HEK293 (cell line): Measurements from ENCODE around the gene NR3C2.

ENCODE experiments used
- BCL11B ChIP-seq: fragments of 450-650 bp; formaldehyde crosslinking; IDR thresholded peaks from 2 replicates; pipeline ENCODE4 v1.5.1; 2016; ENCODE audit warnings: low read depth, missing biosample characterization, missing genetic modification characterization
- KLF1 ChIP-seq: fragments of 450-650 bp; formaldehyde crosslinking; IDR thresholded peaks from 2 replicates; pipeline ENCODE4 v1.5.1; 2016; ENCODE audit warnings: missing biosample characterization, missing genetic modification characterization
- KLF7 ChIP-seq: fragments of 450-650 bp; formaldehyde crosslinking; IDR thresholded peaks from 2 replicates; pipeline ENCODE4 v1.5.1; 2016; ENCODE audit warnings: missing biosample characterization, missing genetic modification characterization, borderline replicate concordance
- MEIS1 ChIP-seq: sonication (generic); formaldehyde crosslinking; IDR thresholded peaks from 2 replicates; pipeline ENCODE4 v1.8.1; 2022; ENCODE audit warnings: missing genetic modification reagents, mild to moderate bottlenecking, borderline replicate concordance
- PBX3 ChIP-seq: sonication (generic); formaldehyde crosslinking; IDR thresholded peaks from 2 replicates; pipeline ENCODE4 v1.8.1; 2022; ENCODE audit warnings: mild to moderate bottlenecking, moderate library complexity, missing genetic modification reagents
- SETDB1 ChIP-seq: IDR thresholded peaks from one replicate; pipeline ENCODE4 v1.6.1; 2017; ENCODE audit warnings: mild to moderate bottlenecking, low read length, moderate library complexity, mixed read lengths; ENCODE audit not compliant: insufficient read length
- ZBTB48 ChIP-seq: fragments of 450-650 bp; formaldehyde crosslinking; IDR thresholded peaks from 2 replicates; pipeline ENCODE4 v1.5.1; 2016; ENCODE audit warnings: missing biosample characterization, missing genetic modification characterization
- ZBTB8A ChIP-seq: fragments of 450-650 bp; formaldehyde crosslinking; IDR thresholded peaks from 2 replicates; pipeline ENCODE4 v1.5.1; 2016; ENCODE audit warnings: missing biosample characterization, missing genetic modification characterization
- ZFP37 ChIP-seq: fragments of 450-650 bp; formaldehyde crosslinking; IDR thresholded peaks from 2 replicates; pipeline ENCODE4 v1.5.1; 2016; ENCODE audit warnings: missing biosample characterization, missing genetic modification characterization
- ZNF10 ChIP-seq: fragments of 450-650 bp; formaldehyde crosslinking; IDR thresholded peaks from 2 replicates; pipeline ENCODE4 v1.5.1; 2017; ENCODE audit warnings: missing biosample characterization, missing genetic modification characterization
- ZNF157 ChIP-seq: fragments of 450-650 bp; formaldehyde crosslinking; IDR thresholded peaks from 2 replicates; pipeline ENCODE4 v1.5.1; 2016; ENCODE audit warnings: missing biosample characterization, missing genetic modification characterization
- ZNF16 ChIP-seq: fragments of 450-650 bp; formaldehyde crosslinking; IDR thresholded peaks from 2 replicates; pipeline ENCODE4 v1.5.1; 2016; ENCODE audit warnings: low read depth, missing biosample characterization, missing genetic modification characterization
- ZNF174 ChIP-seq: fragments of 450-650 bp; formaldehyde crosslinking; IDR thresholded peaks from 2 replicates; pipeline ENCODE4 v1.5.0; 2017; ENCODE audit warnings: missing biosample characterization, mild to moderate bottlenecking, missing genetic modification characterization
- ZNF175 ChIP-seq: fragments of 450-650 bp; formaldehyde crosslinking; IDR thresholded peaks from 2 replicates; pipeline ENCODE4 v1.5.1; 2016; ENCODE audit warnings: missing biosample characterization, missing genetic modification characterization
- ZNF19 ChIP-seq: fragments of 450-650 bp; formaldehyde crosslinking; IDR thresholded peaks from 2 replicates; pipeline ENCODE4; 2016; ENCODE audit warnings: missing biosample characterization, missing genetic modification characterization, low read depth
- ZNF202 ChIP-seq: fragments of 450-650 bp; formaldehyde crosslinking; IDR thresholded peaks from 2 replicates; pipeline ENCODE4 v1.5.1; 2016; ENCODE audit warnings: missing biosample characterization, missing genetic modification characterization, borderline replicate concordance
- ZNF223 ChIP-seq: fragments of 450-650 bp; formaldehyde crosslinking; IDR thresholded peaks from 2 replicates; pipeline ENCODE4 v1.5.1; 2016; ENCODE audit warnings: missing biosample characterization, missing genetic modification characterization
- ZNF280D ChIP-seq: fragments of 450-650 bp; formaldehyde crosslinking; IDR thresholded peaks from 2 replicates; pipeline ENCODE4 v1.5.1; 2016; ENCODE audit warnings: missing biosample characterization, missing genetic modification characterization
- ZNF292 ChIP-seq: fragments of 450-650 bp; formaldehyde crosslinking; IDR thresholded peaks from 2 replicates; pipeline ENCODE4 v1.5.1; 2016; ENCODE audit warnings: low read depth, missing biosample characterization, missing genetic modification characterization, borderline replicate concordance
- ZNF529 ChIP-seq: fragments of 450-650 bp; formaldehyde crosslinking; IDR thresholded peaks from 2 replicates; pipeline ENCODE4 v1.5.1; 2017; ENCODE audit warnings: missing genetic modification characterization, missing biosample characterization; ENCODE audit not compliant: insufficient replicate concordance
- ZNF530 ChIP-seq: fragments of 450-650 bp; formaldehyde crosslinking; IDR thresholded peaks from 2 replicates; pipeline ENCODE4 v1.5.1; 2016; ENCODE audit warnings: low read depth, missing biosample characterization, missing genetic modification characterization
- ZNF658 ChIP-seq: fragments of 450-650 bp; formaldehyde crosslinking; IDR thresholded peaks from 2 replicates; pipeline ENCODE4; 2016; ENCODE audit warnings: missing biosample characterization, missing genetic modification characterization
- ZNF670 ChIP-seq: fragments of 450-650 bp; formaldehyde crosslinking; IDR thresholded peaks from 2 replicates; pipeline ENCODE4 v1.5.1; 2016; ENCODE audit warnings: missing biosample characterization, missing genetic modification characterization, low read depth
- ZSCAN23 ChIP-seq: fragments of 450-650 bp; formaldehyde crosslinking; IDR thresholded peaks from 2 replicates; pipeline ENCODE4 v1.5.1; 2016; ENCODE audit warnings: missing biosample characterization, missing genetic modification characterization
- TF ChIP-seq, protein P1 (sequence below): fragments of 450-650 bp; formaldehyde crosslinking; IDR thresholded peaks from 2 replicates; pipeline ENCODE4 v1.5.1; 2016; ENCODE audit warnings: missing biosample characterization, missing genetic modification characterization
- TF ChIP-seq, protein P2 (sequence below): fragments of 450-650 bp; formaldehyde crosslinking; IDR thresholded peaks from 2 replicates; pipeline ENCODE4 v1.5.1; 2016; ENCODE audit warnings: missing biosample characterization, missing genetic modification characterization, borderline replicate concordance
- TF ChIP-seq, protein P3 (sequence below): fragments of 450-650 bp; formaldehyde crosslinking; IDR thresholded peaks from 2 replicates; pipeline ENCODE4 v1.5.1; 2016; ENCODE audit warnings: missing biosample characterization, missing genetic modification characterization

NR3C2 gene

GRCh38 chr4:148196164-148196563 lies 246.1 kb downstream of the NR3C2 start (continued):
- TF ChIP-seq, protein P1, sequence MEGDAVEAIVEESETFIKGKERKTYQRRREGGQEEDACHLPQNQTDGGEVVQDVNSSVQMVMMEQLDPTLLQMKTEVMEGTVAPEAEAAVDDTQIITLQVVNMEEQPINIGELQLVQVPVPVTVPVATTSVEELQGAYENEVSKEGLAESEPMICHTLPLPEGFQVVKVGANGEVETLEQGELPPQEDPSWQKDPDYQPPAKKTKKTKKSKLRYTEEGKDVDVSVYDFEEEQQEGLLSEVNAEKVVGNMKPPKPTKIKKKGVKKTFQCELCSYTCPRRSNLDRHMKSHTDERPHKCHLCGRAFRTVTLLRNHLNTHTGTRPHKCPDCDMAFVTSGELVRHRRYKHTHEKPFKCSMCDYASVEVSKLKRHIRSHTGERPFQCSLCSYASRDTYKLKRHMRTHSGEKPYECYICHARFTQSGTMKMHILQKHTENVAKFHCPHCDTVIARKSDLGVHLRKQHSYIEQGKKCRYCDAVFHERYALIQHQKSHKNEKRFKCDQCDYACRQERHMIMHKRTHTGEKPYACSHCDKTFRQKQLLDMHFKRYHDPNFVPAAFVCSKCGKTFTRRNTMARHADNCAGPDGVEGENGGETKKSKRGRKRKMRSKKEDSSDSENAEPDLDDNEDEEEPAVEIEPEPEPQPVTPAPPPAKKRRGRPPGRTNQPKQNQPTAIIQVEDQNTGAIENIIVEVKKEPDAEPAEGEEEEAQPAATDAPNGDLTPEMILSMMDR (tag by site-specific recombination), result no peak
- no peak for TF ChIP-seq ZNF16 (tag by site-specific recombination)
- no peak for TF ChIP-seq ZNF157
- TF ChIP-seq PBX3 (CRISPR knock-in tag), result no peak
- TF ChIP-seq KLF7 (tag by site-specific recombination), result no peak
- no peak for TF ChIP-seq ZNF280D (tag by site-specific recombination)
- no peak for TF ChIP-seq SETDB1
- TF ChIP-seq ZFP37 (tag by site-specific recombination), result peak; percentile 35; the same call in 1 of the 2 replicates
- TF ChIP-seq ZNF670 (tag by site-specific recombination), result no peak
- TF ChIP-seq ZBTB8A (tag by site-specific recombination), result no peak
- TF ChIP-seq BCL11B (tag by site-specific recombination), result no peak
- TF ChIP-seq ZNF19 (tag by site-specific recombination), result no peak
- TF ChIP-seq ZNF202, result no peak
- no peak for TF ChIP-seq ZNF292 (tag by site-specific recombination)
- TF ChIP-seq ZNF10 (tag by site-specific recombination), result peak; percentile 90
- no peak for TF ChIP-seq ZNF658 (tag by site-specific recombination)
- TF ChIP-seq ZNF530 (tag by site-specific recombination), result no peak
- no peak for TF ChIP-seq ZBTB48 (tag by site-specific recombination)
- TF ChIP-seq ZNF223 (tag by site-specific recombination), result no peak
- peak; percentile 86 for TF ChIP-seq KLF1
- no peak for TF ChIP-seq ZNF529 (tag by site-specific recombination)
- TF ChIP-seq, protein P2, sequence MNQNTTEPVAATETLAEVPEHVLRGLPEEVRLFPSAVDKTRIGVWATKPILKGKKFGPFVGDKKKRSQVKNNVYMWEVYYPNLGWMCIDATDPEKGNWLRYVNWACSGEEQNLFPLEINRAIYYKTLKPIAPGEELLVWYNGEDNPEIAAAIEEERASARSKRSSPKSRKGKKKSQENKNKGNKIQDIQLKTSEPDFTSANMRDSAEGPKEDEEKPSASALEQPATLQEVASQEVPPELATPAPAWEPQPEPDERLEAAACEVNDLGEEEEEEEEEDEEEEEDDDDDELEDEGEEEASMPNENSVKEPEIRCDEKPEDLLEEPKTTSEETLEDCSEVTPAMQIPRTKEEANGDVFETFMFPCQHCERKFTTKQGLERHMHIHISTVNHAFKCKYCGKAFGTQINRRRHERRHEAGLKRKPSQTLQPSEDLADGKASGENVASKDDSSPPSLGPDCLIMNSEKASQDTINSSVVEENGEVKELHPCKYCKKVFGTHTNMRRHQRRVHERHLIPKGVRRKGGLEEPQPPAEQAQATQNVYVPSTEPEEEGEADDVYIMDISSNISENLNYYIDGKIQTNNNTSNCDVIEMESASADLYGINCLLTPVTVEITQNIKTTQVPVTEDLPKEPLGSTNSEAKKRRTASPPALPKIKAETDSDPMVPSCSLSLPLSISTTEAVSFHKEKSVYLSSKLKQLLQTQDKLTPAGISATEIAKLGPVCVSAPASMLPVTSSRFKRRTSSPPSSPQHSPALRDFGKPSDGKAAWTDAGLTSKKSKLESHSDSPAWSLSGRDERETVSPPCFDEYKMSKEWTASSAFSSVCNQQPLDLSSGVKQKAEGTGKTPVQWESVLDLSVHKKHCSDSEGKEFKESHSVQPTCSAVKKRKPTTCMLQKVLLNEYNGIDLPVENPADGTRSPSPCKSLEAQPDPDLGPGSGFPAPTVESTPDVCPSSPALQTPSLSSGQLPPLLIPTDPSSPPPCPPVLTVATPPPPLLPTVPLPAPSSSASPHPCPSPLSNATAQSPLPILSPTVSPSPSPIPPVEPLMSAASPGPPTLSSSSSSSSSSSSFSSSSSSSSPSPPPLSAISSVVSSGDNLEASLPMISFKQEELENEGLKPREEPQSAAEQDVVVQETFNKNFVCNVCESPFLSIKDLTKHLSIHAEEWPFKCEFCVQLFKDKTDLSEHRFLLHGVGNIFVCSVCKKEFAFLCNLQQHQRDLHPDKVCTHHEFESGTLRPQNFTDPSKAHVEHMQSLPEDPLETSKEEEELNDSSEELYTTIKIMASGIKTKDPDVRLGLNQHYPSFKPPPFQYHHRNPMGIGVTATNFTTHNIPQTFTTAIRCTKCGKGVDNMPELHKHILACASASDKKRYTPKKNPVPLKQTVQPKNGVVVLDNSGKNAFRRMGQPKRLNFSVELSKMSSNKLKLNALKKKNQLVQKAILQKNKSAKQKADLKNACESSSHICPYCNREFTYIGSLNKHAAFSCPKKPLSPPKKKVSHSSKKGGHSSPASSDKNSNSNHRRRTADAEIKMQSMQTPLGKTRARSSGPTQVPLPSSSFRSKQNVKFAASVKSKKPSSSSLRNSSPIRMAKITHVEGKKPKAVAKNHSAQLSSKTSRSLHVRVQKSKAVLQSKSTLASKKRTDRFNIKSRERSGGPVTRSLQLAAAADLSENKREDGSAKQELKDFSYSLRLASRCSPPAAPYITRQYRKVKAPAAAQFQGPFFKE (tag by site-specific recombination), result no peak
- TF ChIP-seq ZNF174, result no peak
- TF ChIP-seq, protein P3, sequence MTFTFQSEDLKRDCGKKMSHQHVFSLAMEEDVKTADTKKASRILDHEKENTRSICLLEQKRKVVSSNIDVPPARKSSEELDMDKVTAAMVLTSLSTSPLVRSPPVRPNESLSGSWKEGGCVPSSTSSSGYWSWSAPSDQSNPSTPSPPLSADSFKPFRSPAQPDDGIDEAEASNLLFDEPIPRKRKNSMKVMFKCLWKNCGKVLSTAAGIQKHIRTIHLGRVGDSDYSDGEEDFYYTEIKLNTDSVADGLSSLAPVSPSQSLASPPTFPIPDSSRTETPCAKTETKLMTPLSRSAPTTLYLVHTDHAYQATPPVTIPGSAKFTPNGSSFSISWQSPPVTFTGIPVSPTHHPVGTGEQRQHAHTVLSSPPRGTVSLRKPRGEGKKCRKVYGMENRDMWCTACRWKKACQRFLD, result no peak
- TF ChIP-seq MEIS1 (CRISPR knock-in tag), result no peak
- TF ChIP-seq ZNF175 (tag by site-specific recombination), result no peak
- peak; percentile 83; the same call in 1 of the 2 replicates for TF ChIP-seq ZSCAN23 (tag by site-specific recombination)
